Measurements from ENCODE around the gene PSTK.

DNA sequence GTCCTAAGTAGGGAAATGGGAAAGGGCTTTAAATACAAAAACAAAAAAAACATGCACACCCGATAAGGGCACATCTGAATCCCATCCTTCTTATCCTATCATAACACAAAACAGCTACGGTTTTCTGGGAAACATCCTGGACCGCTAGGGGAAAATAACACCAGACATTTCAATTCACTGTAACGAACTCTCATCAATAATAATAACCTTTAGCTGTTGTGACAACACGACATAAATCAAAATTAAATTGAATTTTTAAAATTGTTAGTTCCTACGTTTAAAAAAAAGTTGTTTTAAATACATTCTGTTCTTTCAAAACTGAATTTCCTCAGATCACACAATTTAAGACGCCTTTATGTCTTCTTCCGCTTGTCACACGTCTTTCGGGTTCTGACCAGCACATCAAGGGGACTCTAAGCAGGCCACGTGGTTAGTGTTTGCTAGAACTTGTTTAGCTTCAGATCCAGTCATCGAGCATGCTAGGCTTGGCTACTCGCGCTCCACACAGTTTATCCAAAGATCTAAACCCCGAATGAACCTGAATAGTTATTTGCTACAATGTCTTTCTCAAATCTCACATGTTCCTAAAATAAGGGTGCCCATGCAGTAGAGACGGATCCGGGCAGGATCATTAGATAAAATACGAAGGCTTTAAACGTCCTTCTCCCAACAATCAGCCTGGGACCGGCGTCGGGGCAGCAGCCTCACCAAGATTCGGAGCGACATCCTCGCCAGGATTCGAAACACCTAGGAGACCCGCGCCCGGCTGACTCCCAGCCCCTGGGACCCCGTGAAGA lies 27.6 kb downstream of the PSTK start:
- TF ChIP-seq POLR2A (IDR thresholded peaks at IDR 0.05; ENCODE audit: low read depth, low read length) (no peak), POLR2AphosphoS5 (IDR thresholded peaks at IDR 0.05; ENCODE audit: low read depth, low read length) (no peak)

All from GM12892 (cell line).